Erythroblast (primary cell): ENCODE measurements around the gene SLC5A1.

Experiments
- GATA1 ChIP-seq: IDR thresholded peaks from 2 replicates; pipeline ENCODE4 v1.6.1; 2011; ENCODE audit warnings: low read depth, mild to moderate bottlenecking, control low read depth, low read length, moderate library complexity
- POLR2A ChIP-seq: IDR thresholded peaks from 2 replicates; pipeline ENCODE4 v1.6.1; 2011; ENCODE audit warnings: mild to moderate bottlenecking, low read length

DNA sequence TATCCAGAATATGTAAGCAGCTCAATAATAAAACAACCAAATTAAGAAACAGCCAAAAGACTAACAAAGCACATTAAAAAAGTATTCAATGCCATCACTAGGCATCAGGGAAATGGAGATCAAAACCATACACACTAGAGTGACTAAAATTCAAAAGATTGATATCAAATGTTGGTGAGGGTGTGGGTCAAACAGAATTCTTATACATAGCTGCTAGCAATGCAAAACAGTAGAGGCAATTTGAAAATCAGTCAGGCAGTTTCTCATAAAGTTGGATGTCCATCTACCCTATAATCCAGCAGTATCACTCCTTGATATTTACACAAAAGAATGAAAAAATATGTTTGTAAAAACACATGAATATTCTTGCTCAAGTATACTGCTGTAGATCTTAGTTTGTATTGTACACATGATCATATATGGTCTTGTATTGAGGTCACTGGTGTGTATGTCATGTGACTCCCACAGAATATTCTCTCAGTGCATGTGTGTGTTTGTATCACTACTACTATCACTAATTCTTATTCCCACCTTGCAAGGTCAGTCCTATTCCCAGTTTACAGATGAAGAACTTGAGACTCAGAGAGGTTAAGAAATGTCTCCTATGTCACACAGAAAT, 54.9 kb downstream of the SLC5A1 start:
- TF ChIP-seq POLR2A (no peak), GATA1 (no peak)
